A549 (cell line): ENCODE data around the gene DSCAML1. TPM values are rescaled to one million over a fixed set of nuclear protein-coding genes. Genes with fewer than 3 reads are reported as not detected.

Source experiments
- ATAC-seq, 2 experiments: fragments of 200-7000 bp in 1 of 2; fragments of >200 bp in 1 of 2; cut with Nextera tagmentation in 1 of 2; cut with Tn5 transposase in 1 of 2; 3 replicates each; pipeline versions ENCODE4 v1.8.0 to v1.9.1; 2018 to 2020; ENCODE audit warnings: mild to moderate bottlenecking in 1 of 2, moderate library complexity in 1 of 2
- CTCF ChIA-PET: fragments of 300-600 bp; sonication (Branson Sonifier 250); formaldehyde crosslinking; extraction: SDS; loops from one replicate; lab custom pipeline; 2021; ENCODE audit warnings: antibody characterized with exemption, inconsistent platforms; lab: Yijun Ruan, JAX
- POLR2A ChIA-PET: fragments of 350-600 bp; formaldehyde crosslinking; extraction: SDS; loops from one replicate; lab custom pipeline; 2021; ENCODE audit warnings: antibody characterized with exemption, inconsistent platforms; lab: Yijun Ruan, JAX
- DNase-seq, 2 experiments: peaks; one replicate each; pipeline versions ENCODE4 v3.0.0 to v3.0.0-alpha.2; 2011 to 2016; ENCODE audit warnings: low read depth in 1 of 2, low spot score in 1 of 2
- FAIRE-seq: peaks from 2 replicates; lab custom pipeline; 2011; peaks lifted over from hg19 to GRCh38; lab: Jason Lieb, UNC
- H3K27ac ChIP-seq, 2 experiments: fragments of >200 bp; sonication (Bioruptor Twin); formaldehyde crosslinking; 3 replicates each; pipeline ENCODE4 v1.5.1; 2016 to 2017
- H3K4me1 ChIP-seq: fragments of >200 bp; sonication (Bioruptor Twin); formaldehyde crosslinking; 3 replicates; pipeline ENCODE4 v1.6.1; 2016
- H3K4me2 ChIP-seq: fragments of >200 bp; sonication (Bioruptor Twin); formaldehyde crosslinking; 3 replicates; pipeline ENCODE4 v1.6.1; 2016
- H3K4me3 ChIP-seq: fragments of >200 bp; sonication (Bioruptor Twin); formaldehyde crosslinking; 3 replicates; pipeline ENCODE4 v1.5.1; 2016
- H3K9me3 ChIP-seq: fragments of >200 bp; sonication (Bioruptor Twin); formaldehyde crosslinking; 3 replicates; pipeline ENCODE4 v1.6.1; 2016
- ATOH8 ChIP-seq: fragments of 250-450 bp; sonication (Bioruptor Pico); IDR thresholded peaks from 2 replicates; pipeline ENCODE4 v1.5.0; 2020; ENCODE audit warnings: low read depth, mild to moderate bottlenecking, moderate library complexity
- BHLHE40 ChIP-seq: IDR thresholded peaks from 2 replicates; pipeline ENCODE4 v1.6.1; 2012; ENCODE audit warnings: low read depth, low read length, inconsistent platforms
- CBX8 ChIP-seq: fragments of 200-600 bp; sonication (generic); IDR thresholded peaks from 2 replicates; pipeline ENCODE4 v1.6.1; 2016
- CEBPB ChIP-seq, 2 experiments: fragments of >200 bp in 1 of 2; sonication (Bioruptor Twin) in 1 of 2; formaldehyde crosslinking in 1 of 2; IDR thresholded peaks; 2 replicates each; pipeline ENCODE4 v1.6.1; 2012 to 2016
- EHMT2 ChIP-seq: fragments of 200-600 bp; sonication (generic); IDR thresholded peaks from 2 replicates; pipeline ENCODE4 v1.6.1; 2016; ENCODE audit warnings: antibody characterized with exemption, low read depth, mild to moderate bottlenecking, moderate library complexity
- ESRRA ChIP-seq: fragments of 150-350 bp; IDR thresholded peaks from 2 replicates; pipeline ENCODE4 v1.6.1; 2014; ENCODE audit warnings: mild to moderate bottlenecking, low read length, borderline replicate concordance
- FOSL2 ChIP-seq, 2 experiments: fragments of 450-650 bp in 1 of 2; fragments of >200 bp in 1 of 2; sonication (Bioruptor Twin) in 1 of 2; formaldehyde crosslinking; IDR thresholded peaks; 2 replicates each; pipeline versions ENCODE4 v1.5.0 to v1.6.1; 2016 to 2020; ENCODE audit warnings: mild to moderate bottlenecking in 1 of 2, moderate library complexity in 1 of 2
- GATA3 ChIP-seq: IDR thresholded peaks from 2 replicates; pipeline ENCODE4 v1.6.1; 2012; ENCODE audit warnings: borderline replicate concordance
- HOXA7 ChIP-seq: fragments of 250-450 bp; sonication (Bioruptor Pico); IDR thresholded peaks from 2 replicates; pipeline ENCODE4 v1.5.0; 2020; ENCODE audit warnings: mild to moderate bottlenecking, moderate library complexity
- MAX ChIP-seq: IDR thresholded peaks from 2 replicates; pipeline ENCODE4 v1.6.1; 2012
- NFE2L2 ChIP-seq: fragments of 150-350 bp; conservative IDR thresholded peaks from 2 replicates; pipeline ENCODE4 v1.6.1; 2014; ENCODE audit warnings: low read length
- PBX3 ChIP-seq: IDR thresholded peaks from 2 replicates; pipeline ENCODE4 v1.6.1; 2012
- PHF8 ChIP-seq: fragments of 200-600 bp; sonication (generic); IDR thresholded peaks from 2 replicates; pipeline ENCODE4 v1.6.1; 2016; ENCODE audit warnings: low read depth, mild to moderate bottlenecking, antibody characterized with exemption, moderate library complexity, borderline replicate concordance
- SREBF2 ChIP-seq: fragments of 450-650 bp; IDR thresholded peaks from 2 replicates; pipeline ENCODE4 v1.6.1; 2014; ENCODE audit warnings: mild to moderate bottlenecking, moderate library complexity
- TFCP2L1 ChIP-seq: fragments of 250-450 bp; sonication (Bioruptor Pico); IDR thresholded peaks from 2 replicates; pipeline ENCODE4 v1.5.0; 2021; ENCODE audit warnings: mild to moderate bottlenecking
- TP53 ChIP-seq: fragments of 250-450 bp; sonication (Bioruptor Pico); IDR thresholded peaks from 2 replicates; pipeline ENCODE4 v1.5.0; 2021; ENCODE audit warnings: mild to moderate bottlenecking, moderate library complexity
- WGBS: methylation state at CpG from one replicate; pipeline ENCODE4 v1.1.6; 2017; ENCODE audit errors: missing lambda C conversion rate; 5-methylcytosine and 5-hydroxymethylcytosine counted together
- polyA plus RNA-seq, 4 experiments: library from polyadenylated mRNA; depleted of rRNA in 3 of 4; stranded (reverse); fragments of >200 nt; fragmentation: RNase III in 1 of 4; extraction: RNeasy Plus Mini Kit Qiagen cat#74134 plus additional on column Dnase treatment in 1 of 4; gene quantifications; 2 replicates in 3 of 4; 3 replicates in 1 of 4; pipeline ENCODE4 v1.2.3, GENCODE V29; 2011 to 2017
- TF ChIP-seq, protein P1 (sequence below): fragments of >200 bp; sonication (Bioruptor Twin); formaldehyde crosslinking; IDR thresholded peaks from 3 replicates; pipeline ENCODE4 v1.5.1; 2016

The DSCAML1 gene
- polyA plus RNA-seq, 2 of the 4 experiments (the other 2 are of a cell fraction): 0.12 to 0.31 TPM

DNA sequence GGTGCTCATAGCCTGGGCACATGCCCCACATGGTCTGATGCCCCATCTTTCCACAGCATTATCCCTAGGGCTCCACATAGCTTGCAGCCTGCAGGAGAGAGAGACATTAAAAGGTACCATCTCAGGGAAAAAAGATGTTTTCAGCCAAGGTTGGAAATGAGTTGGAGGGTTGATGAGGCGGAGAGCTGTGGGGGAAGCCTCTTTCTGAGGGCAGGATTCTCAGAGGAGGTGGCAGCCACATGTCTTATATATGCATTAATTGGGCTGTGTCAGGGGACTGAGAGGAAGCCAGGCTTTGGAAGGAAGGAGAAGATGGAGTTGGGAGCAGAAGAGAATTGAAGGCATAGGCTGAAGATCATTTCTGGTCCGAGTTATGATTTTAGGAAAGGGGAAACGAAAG, 411.5 kb downstream of the DSCAML1 start:
- CTCF ChIA-PET: interaction anchor here (1.0 kb wide), 1 partner anchor 8 kb away, joined by 3 read pairs; no protein-coding TSS in a partner anchor
- ATAC-seq (no peak), DNase-seq (no peak)
- no peaks in the 10 kb centered on the region for H3K9me3 ChIP-seq
- no peaks in the 10 kb centered on the region for H3K4me1 ChIP-seq
- WGBS: 91% methylated on average over 3 of the region's 3 CpGs
- H3K27ac ChIP-seq: no peak overlapping the region
- TF ChIP-seq TFCP2L1 (CRISPR knock-in tag) (no peak), BHLHE40 (no peak), EHMT2 (no peak), PBX3 (no peak), TP53 (CRISPR knock-in tag) (no peak), ESRRA (no peak), MAX (no peak), HOXA7 (no peak), CBX8 (no peak), ATOH8 (CRISPR knock-in tag) (no peak), GATA3 (no peak)
- TF ChIP-seq, protein P1, sequence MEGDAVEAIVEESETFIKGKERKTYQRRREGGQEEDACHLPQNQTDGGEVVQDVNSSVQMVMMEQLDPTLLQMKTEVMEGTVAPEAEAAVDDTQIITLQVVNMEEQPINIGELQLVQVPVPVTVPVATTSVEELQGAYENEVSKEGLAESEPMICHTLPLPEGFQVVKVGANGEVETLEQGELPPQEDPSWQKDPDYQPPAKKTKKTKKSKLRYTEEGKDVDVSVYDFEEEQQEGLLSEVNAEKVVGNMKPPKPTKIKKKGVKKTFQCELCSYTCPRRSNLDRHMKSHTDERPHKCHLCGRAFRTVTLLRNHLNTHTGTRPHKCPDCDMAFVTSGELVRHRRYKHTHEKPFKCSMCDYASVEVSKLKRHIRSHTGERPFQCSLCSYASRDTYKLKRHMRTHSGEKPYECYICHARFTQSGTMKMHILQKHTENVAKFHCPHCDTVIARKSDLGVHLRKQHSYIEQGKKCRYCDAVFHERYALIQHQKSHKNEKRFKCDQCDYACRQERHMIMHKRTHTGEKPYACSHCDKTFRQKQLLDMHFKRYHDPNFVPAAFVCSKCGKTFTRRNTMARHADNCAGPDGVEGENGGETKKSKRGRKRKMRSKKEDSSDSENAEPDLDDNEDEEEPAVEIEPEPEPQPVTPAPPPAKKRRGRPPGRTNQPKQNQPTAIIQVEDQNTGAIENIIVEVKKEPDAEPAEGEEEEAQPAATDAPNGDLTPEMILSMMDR: no peak
- TF ChIP-seq, all 56 proteins: peak for 0
- Histone ChIP-seq H3K4me2 (no peak overlapping the region), H3K4me3 (no peak overlapping the region)
- POLR2A ChIA-PET: no interaction called here
- FAIRE-seq: no peak

DNA sequence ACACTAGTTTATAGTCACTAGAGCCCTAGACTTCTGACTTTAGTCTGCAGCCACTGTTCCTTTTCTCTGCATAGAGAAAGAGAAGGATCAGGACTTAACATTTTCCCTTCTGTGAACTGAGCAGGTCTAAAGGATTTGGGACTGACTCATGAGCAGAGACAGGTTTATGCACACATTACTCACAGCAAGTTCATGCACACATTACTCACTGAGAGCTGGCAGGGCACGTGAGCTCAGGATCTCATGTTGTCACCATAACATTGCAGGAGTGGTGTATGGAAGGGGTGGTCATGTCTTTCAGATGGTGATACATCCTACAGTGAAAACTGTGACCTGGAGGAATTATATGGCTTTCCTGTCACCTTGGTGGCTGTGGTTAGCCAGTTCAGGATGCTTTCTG, 413.0 kb downstream of the DSCAML1 start:
- peak; percentile 50; the same call in 1 of the 2 replicates for TF ChIP-seq BHLHE40
- TF ChIP-seq FOSL2 (IDR thresholded peaks at IDR 0.05): no peak
- 0 out of 2 replicates have a peak, but pooled peaks have one; percentile 32 for TF ChIP-seq FOSL2 (CRISPR knock-in tag; IDR thresholded peaks at IDR 0.05)
- no peak for TF ChIP-seq CEBPB (IDR thresholded peaks at IDR 0.05)
- H3K4me1 ChIP-seq: no peaks in the 10 kb centered on the region
- no peak overlapping the region for H3K4me2 ChIP-seq
- no peaks in the 10 kb centered on the region for H3K9me3 ChIP-seq
- POLR2A ChIA-PET: no interaction called here
- DNase-seq (peak; percentile 23 to 31), FAIRE-seq (no peak), ATAC-seq (peak; percentile 76 to 86)
- CTCF ChIA-PET: interaction anchor here (1.6 kb wide), 1 partner anchor 460 kb away, joined by 3 read pairs; no protein-coding TSS in a partner anchor
- no peak overlapping the region for H3K27ac ChIP-seq
- no peak overlapping the region for H3K4me3 ChIP-seq
- 20% methylated on average over 1 of the region's 1 CpG for WGBS

- ChIA-PET POLR2A (no interaction called here), CTCF (interaction anchor here (1.3 to 1.6 kb wide), 2 partner anchors 13 to 461 kb away, joined by 3 to 4 read pairs; no protein-coding TSS in a partner anchor)
- TF ChIP-seq ESRRA (no peak), PHF8 (no peak), NFE2L2 (no peak), SREBF2 (no peak)
- TF ChIP-seq, all 56 proteins: peak for 0
Observed at GRCh38 chr11:117382746-117383145, 414.3 kb downstream of the DSCAML1 start.

More at GRCh38 chr11:117382746-117383145, 414.3 kb downstream of the DSCAML1 start:
- H3K9me3 ChIP-seq: no peaks in the 10 kb centered on the region
- no peaks in the 10 kb centered on the region for H3K4me1 ChIP-seq
- WGBS: 76% methylated on average over 4 of the region's 4 CpGs
- DNase-seq (no peak), FAIRE-seq (no peak), ATAC-seq (no peak)
- no peak overlapping the region for H3K4me2 ChIP-seq
- no peak overlapping the region for H3K4me3 ChIP-seq
- no peak overlapping the region for H3K27ac ChIP-seq
